H9 (cell line): ENCODE data around the gene EHD4. TPM values are rescaled to one million over a fixed set of nuclear protein-coding genes. Genes with fewer than 3 reads are reported as not detected.

Source experiments
- DNase-seq: peaks from one replicate; pipeline ENCODE4 v3.0.0-alpha.2; 2017
- H2AFZ ChIP-seq: one replicate; pipeline ENCODE4 v1.6.1; 2013; ENCODE audit warnings: mild to moderate bottlenecking, low read length, control low read depth, moderate library complexity
- H2AK5ac ChIP-seq: 2 replicates; pipeline ENCODE4 v1.6.1; 2013; ENCODE audit warnings: low read length, control low read depth, mixed read lengths; ENCODE audit not compliant: insufficient read length
- H2BK120ac ChIP-seq: one replicate; pipeline ENCODE4 v1.6.1; 2013; ENCODE audit warnings: low read depth, mild to moderate bottlenecking, low read length, control low read depth, inconsistent platforms; ENCODE audit not compliant: poor library complexity, severe bottlenecking
- H2BK12ac ChIP-seq: 2 replicates; pipeline ENCODE4 v1.6.1; 2013; ENCODE audit warnings: low read length, control low read depth, mixed read lengths, low read depth; ENCODE audit not compliant: insufficient read length
- H2BK15ac ChIP-seq: 2 replicates; pipeline ENCODE4 v1.6.1; 2013; ENCODE audit warnings: low read depth, low read length, control low read depth
- H2BK20ac ChIP-seq: one replicate; pipeline ENCODE4 v1.6.1; 2013; ENCODE audit warnings: low read depth, mild to moderate bottlenecking, low read length, control low read depth, inconsistent platforms; ENCODE audit not compliant: poor library complexity, severe bottlenecking
- H2BK5ac ChIP-seq: 2 replicates; pipeline ENCODE4 v1.6.1; 2013; ENCODE audit warnings: low read length, control low read depth, mixed read lengths; ENCODE audit not compliant: insufficient read length
- H3K14ac ChIP-seq: 2 replicates; pipeline ENCODE4 v1.6.1; 2013; ENCODE audit warnings: low read length, control low read depth; ENCODE audit not compliant: insufficient read depth
- H3K18ac ChIP-seq: 2 replicates; pipeline ENCODE4 v1.6.1; 2013; ENCODE audit warnings: low read depth, mild to moderate bottlenecking, mixed read lengths, low read length, control low read depth; ENCODE audit not compliant: insufficient read length
- H3K23ac ChIP-seq: 2 replicates; pipeline ENCODE4 v1.6.1; 2013; ENCODE audit warnings: low read length, control low read depth, mixed read lengths, low read depth; ENCODE audit not compliant: insufficient read length
- H3K23me2 ChIP-seq: 2 replicates; pipeline ENCODE4 v1.6.1; 2013; ENCODE audit warnings: low read depth, mild to moderate bottlenecking, mixed read lengths, low read length, control low read depth; ENCODE audit not compliant: insufficient read length, poor library complexity, severe bottlenecking
- H3K27ac ChIP-seq: 2 replicates; pipeline ENCODE4 v1.5.1; 2013; ENCODE audit warnings: low read length, control low read depth, mixed read lengths, low read depth; ENCODE audit not compliant: insufficient read length
- H3K27me3 ChIP-seq: 2 replicates; pipeline ENCODE4 v1.6.1; 2013; ENCODE audit warnings: low read length, control low read depth, inconsistent platforms; ENCODE audit not compliant: insufficient read depth
- H3K4ac ChIP-seq: 2 replicates; pipeline ENCODE4 v1.6.1; 2013; ENCODE audit warnings: low read depth, mild to moderate bottlenecking, control low read depth, inconsistent platforms, low read length, moderate library complexity
- H3K4me1 ChIP-seq: 2 replicates; pipeline ENCODE4 v1.6.1; 2013; ENCODE audit warnings: low read length, control low read depth, inconsistent platforms; ENCODE audit not compliant: insufficient read depth
- H3K4me2 ChIP-seq: 2 replicates; pipeline ENCODE4 v1.6.1; 2013; ENCODE audit warnings: low read length, control low read depth, mixed read lengths; ENCODE audit not compliant: insufficient read length, insufficient read depth
- H3K56ac ChIP-seq: 2 replicates; pipeline ENCODE4 v1.6.1; 2013; ENCODE audit warnings: low read depth, mild to moderate bottlenecking, mixed read lengths, low read length, control low read depth; ENCODE audit not compliant: insufficient read length
- H3K79me1 ChIP-seq: 2 replicates; pipeline ENCODE4 v1.6.1; 2013; ENCODE audit warnings: low read depth, mild to moderate bottlenecking, moderate library complexity, low read length, control low read depth, inconsistent platforms; ENCODE audit not compliant: insufficient read depth, poor library complexity, severe bottlenecking
- H3K79me2 ChIP-seq: 2 replicates; pipeline ENCODE4 v1.6.1; 2013; ENCODE audit warnings: low read length, control low read depth, inconsistent platforms; ENCODE audit not compliant: insufficient read depth
- H3K9ac ChIP-seq: 2 replicates; pipeline ENCODE4 v1.6.1; 2013; ENCODE audit warnings: low read length, control low read depth, mixed read lengths; ENCODE audit not compliant: insufficient read length; ENCODE audit errors: extremely low read depth
- H3K9me3 ChIP-seq: one replicate; pipeline ENCODE4 v1.6.1; 2013; ENCODE audit warnings: low read depth, low read length, inconsistent platforms; ENCODE audit not compliant: control insufficient read depth
- H3T11ph ChIP-seq: one replicate; pipeline ENCODE4 v1.6.1; 2013; ENCODE audit warnings: mild to moderate bottlenecking, low read length, control low read depth, inconsistent platforms
- H4K20me1 ChIP-seq: one replicate; pipeline ENCODE4 v1.6.1; 2013; ENCODE audit not compliant: control insufficient read depth, insufficient read length, insufficient read depth
- H4K5ac ChIP-seq: 2 replicates; pipeline ENCODE4 v1.6.1; 2013; ENCODE audit warnings: low read depth, mild to moderate bottlenecking, mixed read lengths, low read length, control low read depth; ENCODE audit not compliant: insufficient read length
- H4K8ac ChIP-seq: replicated peaks from 2 replicates; pipeline ENCODE4 v1.6.1; 2013; ENCODE audit warnings: low read length, control low read depth, mixed read lengths, low read depth; ENCODE audit not compliant: insufficient read length
- H4K91ac ChIP-seq: 2 replicates; pipeline ENCODE4 v1.6.1; 2013; ENCODE audit warnings: low read depth, mild to moderate bottlenecking, moderate library complexity, mixed read lengths, low read length, control low read depth; ENCODE audit not compliant: insufficient read length
- H3K27ac Mint-ChIP-seq, 3 experiments: 2 replicates in 2 of 3; 3 replicates in 1 of 3; pipeline ENCODE4 v1.8.0; 2020 to 2021; ENCODE audit warnings: mixed read lengths in 3 of 3, mild to moderate bottlenecking in 1 of 3, moderate library complexity in 1 of 3
- H3K27me3 Mint-ChIP-seq: 2 replicates; pipeline ENCODE4 v1.8.0; 2021; ENCODE audit warnings: low read depth, mild to moderate bottlenecking, moderate library complexity, mixed read lengths
- H3K36me3 Mint-ChIP-seq, 3 experiments: 2 replicates in 2 of 3; 3 replicates in 1 of 3; pipeline ENCODE4 v1.8.0; 2020 to 2021; ENCODE audit warnings: low read depth in 3 of 3, mixed read lengths in 3 of 3; ENCODE audit not compliant: insufficient read depth in 1 of 3
- H3K4me1 Mint-ChIP-seq, 2 experiments: 2 replicates each; pipeline ENCODE4 v1.8.0; 2020; ENCODE audit warnings: mixed read lengths in 2 of 2
- H3K4me3 Mint-ChIP-seq, 2 experiments: 2 replicates in 1 of 2; 3 replicates in 1 of 2; pipeline ENCODE4 v1.8.0; 2020 to 2021; ENCODE audit warnings: mild to moderate bottlenecking in 2 of 2, mixed read lengths in 2 of 2, moderate library complexity in 1 of 2
- H3K9me3 Mint-ChIP-seq, 2 experiments: 2 replicates in 1 of 2; 3 replicates in 1 of 2; pipeline ENCODE4 v1.8.0; 2020; ENCODE audit warnings: mild to moderate bottlenecking in 2 of 2, mixed read lengths in 2 of 2, moderate library complexity in 1 of 2
- CTCF ChIP-seq: fragments of 200-600 bp; sonication (generic); conservative IDR thresholded peaks from 3 replicates; pipeline ENCODE4 v1.8.0; 2021; ENCODE audit warnings: antibody characterized with exemption, mild to moderate bottlenecking
- WGBS: extraction: QIAGEN DNeasy Blood & Tissue Kit; methylation state at CpG from one replicate; pipeline ENCODE4 v1.1.7; 2013; ENCODE audit warnings: missing lambda C conversion rate, low lambda C conversion rate, mixed read lengths; ENCODE audit not compliant: insufficient read length; ENCODE audit errors: extremely low coverage; 5-methylcytosine and 5-hydroxymethylcytosine counted together
- total RNA-seq: library from RNA; stranded (reverse); gene quantifications from 2 replicates; pipeline ENCODE4 v1.2.1, GENCODE V29; 2021

EHD4 gene
- total RNA-seq, 1 experiment from 2014 or later: 22.9 TPM

- no peaks in the 10 kb centered on the region for H3K36me3 Mint-ChIP-seq
- no peak overlapping the region for H2BK15ac ChIP-seq
- no peaks in the 10 kb centered on the region for H4K20me1 ChIP-seq
- no peak overlapping the region for H2BK12ac ChIP-seq
- H4K91ac ChIP-seq: no peak overlapping the region
- peaks cover 2% of the 10 kb centered on the region; the same call in 1 of the 2 replicates for H3K27me3 Mint-ChIP-seq
- no peak overlapping the region for H3K4ac ChIP-seq
- no peak overlapping the region for H3K27ac ChIP-seq
- H3K56ac ChIP-seq: no peak overlapping the region
- no peak overlapping the region for H3T11ph ChIP-seq
- no peak for TF ChIP-seq CTCF
- peaks cover 6 to 14% of the 10 kb centered on the region in 2 experiments for H3K4me1 Mint-ChIP-seq
- H4K8ac ChIP-seq: no peak overlapping the region
- no peaks in the 10 kb centered on the region for H3K23me2 ChIP-seq
- no peaks in the 10 kb centered on the region for H3K9me3 ChIP-seq
- H3K4me3 Mint-ChIP-seq: no peak overlapping the region
- no peak overlapping the region for H2BK20ac ChIP-seq
- H3K79me2 ChIP-seq: no peaks in the 10 kb centered on the region
- H3K9ac ChIP-seq: no peak overlapping the region
- no peak overlapping the region; the same call in 1 of the 2 replicates for H3K14ac ChIP-seq
- H3K27ac Mint-ChIP-seq: no peak overlapping the region
- H3K27me3 ChIP-seq: no peaks in the 10 kb centered on the region
- no peak overlapping the region for H3K23ac ChIP-seq
- no peaks in the 10 kb centered on the region for H3K9me3 Mint-ChIP-seq
- H2BK5ac ChIP-seq: no peak overlapping the region
- no peak overlapping the region for H2BK120ac ChIP-seq
- H3K4me2 ChIP-seq: no peak overlapping the region
- no CpG with 5 or more reads among the region's 7 CpGs for WGBS
- no peak for DNase-seq
- H3K4me1 ChIP-seq: no peaks in the 10 kb centered on the region; the same call in 1 of the 2 replicates
- H2AK5ac ChIP-seq: no peak overlapping the region
- H3K79me1 ChIP-seq: no peaks in the 10 kb centered on the region
- no peak overlapping the region for H4K5ac ChIP-seq
- H2AFZ ChIP-seq: no peak overlapping the region
- no peak overlapping the region for H3K18ac ChIP-seq
Measured at GRCh38 chr15:41992803-41993190, 20.4 kb upstream of the EHD4 start.
